Peyer's patch (tissue), 4 donors: ENCODE results near the gene HRH2.

Experiments
- CTCF ChIP-seq, 6 experiments: fragments of 450-650 bp in 4 of 6; fragments of 200-600 bp in 2 of 6; sonication (generic) in 1 of 6; IDR thresholded peaks; one replicate each; pipeline ENCODE4 v1.5.1; 2017 to 2019; ENCODE audit warnings: antibody characterized with exemption in 6 of 6, mild to moderate bottlenecking in 3 of 6, moderate library complexity in 1 of 6
- POLR2A ChIP-seq, 2 donors: fragments of 450-650 bp; IDR thresholded peaks; one replicate each; pipeline ENCODE4 v1.5.1; 2017; ENCODE audit warnings: antibody characterized with exemption in 2 of 2, mild to moderate bottlenecking in 2 of 2, moderate library complexity in 2 of 2

DNA sequence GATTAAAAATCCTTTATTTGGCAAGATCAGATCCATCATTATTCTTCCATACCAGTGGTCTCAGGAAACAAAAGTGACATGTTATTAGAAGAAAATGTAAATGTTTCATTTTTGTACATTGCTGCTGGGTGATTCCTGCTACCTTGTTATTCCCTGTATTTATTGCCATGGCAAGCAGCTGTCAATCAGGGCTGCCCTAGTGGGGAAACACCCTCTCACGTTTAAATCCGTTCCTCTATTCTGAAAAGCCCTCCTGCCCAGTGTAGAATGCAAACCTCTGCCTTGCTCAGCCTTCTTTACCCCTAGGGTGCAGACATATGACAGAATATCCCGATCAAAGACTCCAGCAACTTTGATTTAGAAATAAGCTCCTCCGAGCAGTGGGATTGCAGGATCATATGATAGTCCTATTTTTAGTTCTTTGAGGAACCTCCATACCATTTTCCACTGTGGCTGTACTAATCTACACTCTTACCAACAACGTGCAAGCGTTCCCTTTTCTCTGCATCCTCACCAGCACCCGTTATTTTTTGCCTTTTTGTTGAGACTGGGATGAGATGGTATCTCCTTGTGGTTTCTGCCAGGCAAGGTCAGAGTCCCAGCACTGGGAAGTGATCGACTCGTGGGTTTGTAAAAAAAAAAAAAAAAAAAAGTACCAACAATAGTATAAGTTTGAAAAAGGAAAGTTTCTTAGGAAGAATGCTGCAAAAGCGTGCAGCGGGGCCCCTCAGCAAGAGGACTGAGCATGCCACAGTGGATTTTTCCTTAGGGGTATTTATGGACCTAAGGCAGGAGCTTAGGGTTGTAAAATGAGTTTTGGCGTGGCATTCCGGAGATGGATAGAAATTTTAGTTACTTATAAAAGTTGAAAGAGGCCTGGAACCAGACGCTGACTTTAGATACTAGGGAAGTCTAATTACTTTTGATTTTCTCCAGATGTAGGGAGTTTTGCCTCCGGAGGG lies 66.7 kb downstream of the HRH2 start:
- TF ChIP-seq CTCF (IDR thresholded peaks at IDR 0.05) (no peak), POLR2A (IDR thresholded peaks at IDR 0.05) (no peak)
